GM10266 (cell line): ENCODE measurements around the gene RAD51AP1.

Experiments used
- DNase-seq: peaks from one replicate; pipeline ENCODE4 v3.0.0; 2012; ENCODE audit errors: extremely low spot score
- CTCF ChIP-seq: IDR thresholded peaks from 2 replicates; pipeline ENCODE4 v1.5.1; 2012; ENCODE audit warnings: mild to moderate bottlenecking, low read depth; ENCODE audit not compliant: control insufficient read depth, insufficient read depth; ENCODE audit errors: missing control alignments

RAD51AP1 gene

GRCh38 chr12:4553943-4554342 is 15.3 kb downstream of the RAD51AP1 start:
- no peak for TF ChIP-seq CTCF
- no peak for DNase-seq

GRCh38 chr12:4555804-4556203 is 17.1 kb downstream of the RAD51AP1 start:
- no peak for DNase-seq
- TF ChIP-seq CTCF, result no peak

- no peak for DNase-seq
- TF ChIP-seq CTCF, result no peak
Measured at GRCh38 chr12:4556735-4557530, 18.2 kb downstream of the RAD51AP1 start.

DNA sequence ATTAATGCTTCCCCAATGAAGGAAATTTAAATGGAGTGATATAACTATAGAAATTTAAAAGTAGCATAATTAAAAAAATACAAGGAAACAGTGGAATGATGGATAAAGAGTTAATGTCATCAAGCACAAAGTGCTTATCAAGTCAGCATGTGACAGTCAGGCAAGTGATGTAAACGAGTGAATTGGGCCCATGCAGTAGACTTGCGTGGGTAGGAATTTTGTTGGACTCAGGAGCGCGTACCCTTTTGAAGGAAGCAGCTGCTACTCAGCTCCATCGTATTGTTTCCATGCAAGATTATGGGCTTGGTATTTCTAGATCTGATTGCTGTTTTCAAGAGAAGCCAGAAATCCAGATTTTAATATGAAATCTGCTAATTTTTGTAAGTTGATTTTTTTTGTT is 18.9 kb downstream of the RAD51AP1 start:
- no peak for DNase-seq
- TF ChIP-seq CTCF, result no peak

DNA sequence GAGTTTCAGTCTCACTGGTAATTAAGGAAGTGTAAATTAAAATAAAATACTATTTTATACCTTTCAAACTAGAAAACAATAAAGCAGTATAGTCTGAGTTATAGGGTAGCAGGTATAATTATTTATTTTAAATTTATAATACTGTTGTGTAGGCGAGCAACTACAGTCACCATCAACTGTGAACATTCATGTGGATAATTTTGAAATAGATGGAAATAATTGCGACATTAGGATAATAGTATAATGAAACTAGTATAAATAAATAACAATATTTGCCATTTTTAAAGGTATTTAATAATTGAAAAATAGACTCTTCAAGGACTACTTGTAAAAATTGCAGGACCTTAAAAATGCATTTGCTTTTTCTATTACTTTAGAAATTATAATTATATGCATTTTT is 19.5 kb downstream of the RAD51AP1 start:
- TF ChIP-seq CTCF, result no peak
- no peak for DNase-seq

DNA sequence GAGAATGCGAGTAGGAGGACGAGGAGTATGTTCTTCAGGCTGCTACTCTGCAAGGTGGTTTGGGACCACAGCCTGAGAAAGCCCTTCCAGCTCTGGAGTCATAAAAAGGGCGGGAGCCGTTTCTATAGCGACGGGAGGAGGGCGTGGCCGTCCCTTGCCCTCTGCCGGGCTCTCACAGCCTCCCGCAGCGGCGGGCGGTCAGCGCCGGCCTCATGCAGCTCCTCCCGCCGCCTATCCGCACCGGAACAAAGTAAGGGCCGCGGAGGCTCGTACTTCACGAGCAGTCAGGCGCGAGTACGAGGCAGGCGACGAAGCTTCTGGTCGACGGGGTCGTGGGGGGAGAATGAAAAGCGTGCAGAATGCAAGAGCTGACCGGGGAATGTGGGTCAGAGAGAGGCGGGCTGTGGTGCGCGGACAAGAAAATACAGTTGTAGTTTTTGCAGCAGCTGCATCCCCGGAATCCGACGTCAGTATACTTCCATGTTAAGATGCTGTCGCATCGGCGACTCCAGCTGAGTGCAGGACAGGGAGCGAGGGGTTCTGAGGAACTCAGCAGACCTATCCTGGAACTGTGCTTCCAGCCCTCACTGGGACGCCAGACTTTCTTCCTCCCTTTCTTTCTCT is 23.5 kb downstream of the RAD51AP1 start, which contains the start of gene DYRK4:
TSS of gene DYRK4 (plus strand) at position 175 of the 624 bp plus-strand sequence. CDS start at position 213, 38 bp downstream.
- no peak for TF ChIP-seq CTCF
- DNase-seq, result no peak

GRCh38 chr12:4563336-4563735 is 24.6 kb downstream of the RAD51AP1 start:
- no peak for TF ChIP-seq CTCF
- no peak for DNase-seq
